ENCODE measurements around the gene NEDD4L.

The NEDD4L gene

GRCh38 chr18:58012356-58012755, 31.7 kb upstream of the NEDD4L start:
- TF ChIP-seq ZNF175 (tag by site-specific recombination; IDR thresholded peaks at IDR 0.05) (no peak), ZNF248 (tag by site-specific recombination; IDR thresholded peaks at IDR 0.05) (no peak), ZNF426 (tag by site-specific recombination; IDR thresholded peaks at IDR 0.05) (no peak), PRDM1 (tag by site-specific recombination; IDR thresholded peaks at IDR 0.05) (no peak), ZNF561 (tag by site-specific recombination; IDR thresholded peaks at IDR 0.05; ENCODE audit: borderline replicate concordance) (no peak), ZNF654 (tag by site-specific recombination; IDR thresholded peaks at IDR 0.05; ENCODE audit: low read depth) (no peak), GLI4 (tag by site-specific recombination; IDR thresholded peaks at IDR 0.05) (no peak), ZNF16 (tag by site-specific recombination; IDR thresholded peaks at IDR 0.05; ENCODE audit: low read depth) (no peak), ZNF677 (tag by site-specific recombination; IDR thresholded peaks at IDR 0.05) (no peak), HOXC10 (CRISPR knock-in tag; IDR thresholded peaks at IDR 0.05) (no peak), ZNF433 (tag by site-specific recombination; IDR thresholded peaks at IDR 0.05; ENCODE audit: low read depth) (no peak), YY1 (tag by site-specific recombination; IDR thresholded peaks at IDR 0.05) (no peak), ZNF521 (tag by site-specific recombination; IDR thresholded peaks at IDR 0.05) (no peak), ZNF660 (tag by site-specific recombination; IDR thresholded peaks at IDR 0.05) (no peak), ZNF776 (tag by site-specific recombination; IDR thresholded peaks at IDR 0.05; ENCODE audit: borderline replicate concordance) (no peak), ZSCAN23 (tag by site-specific recombination; IDR thresholded peaks at IDR 0.05) (no peak), SETDB1 (IDR thresholded peaks at IDR 0.05; ENCODE audit: insufficient read length, low read length) (no peak), SP3 (tag by site-specific recombination; IDR thresholded peaks at IDR 0.05) (no peak), ZIC2 (tag by site-specific recombination; IDR thresholded peaks at IDR 0.05) (no peak), ZNF214 (tag by site-specific recombination; IDR thresholded peaks at IDR 0.05; ENCODE audit: borderline replicate concordance) (no peak)
- Histone ChIP-seq H3K36me3 (ENCODE audit: control insufficient read depth in 2 of 2, insufficient read depth in 1 of 2, low read length in 2 of 2) (no peaks in the 10 kb centered on the region), H3K9me3 (ENCODE audit: control insufficient read depth, insufficient read depth, low read depth, low read length) (peaks cover 3% of the 10 kb centered on the region; the same call in 1 of the 2 replicates), H3K4me1 (ENCODE audit: control insufficient read depth, insufficient read depth, low read length) (no peaks in the 10 kb centered on the region), H3K27ac (ENCODE audit: extremely low read depth, low read depth, low read length) (no peak overlapping the region), H3K4me3 (ENCODE audit: low read depth, low read length) (no peak overlapping the region)
- CTCF ChIA-PET = interaction anchor here (1.5 to 1.6 kb wide), 2 partner anchors 31 to 53 kb away, joined by 6 to 9 read pairs; no protein-coding TSS in a partner anchor
- POLR2A ChIA-PET = no interaction called here

GRCh38 chr18:58013241-58014211, 30.5 kb upstream of the NEDD4L start:
- H3K9me3 ChIP-seq (ENCODE audit: control insufficient read depth, insufficient read depth, low read depth, low read length) = peaks cover 3% of the 10 kb centered on the region; the same call in 1 of the 2 replicates
- no peaks in the 10 kb centered on the region for H3K4me1 ChIP-seq (ENCODE audit: control insufficient read depth, insufficient read depth, low read length)
- H3K27ac ChIP-seq (ENCODE audit: extremely low read depth, low read depth, low read length) = no peak overlapping the region
- no peak overlapping the region for H3K4me3 ChIP-seq (ENCODE audit: low read depth, low read length)
- H3K36me3 ChIP-seq (ENCODE audit: control insufficient read depth in 2 of 2, insufficient read depth in 1 of 2, low read length in 2 of 2) = no peaks in the 10 kb centered on the region
- ChIA-PET CTCF (interaction anchor here (0.6 to 1.6 kb wide), 2 partner anchors 30 to 49 kb away, joined by 3 to 6 read pairs; no protein-coding TSS in a partner anchor), POLR2A (no interaction called here)
- TF ChIP-seq ZNF148 (tag by site-specific recombination; IDR thresholded peaks at IDR 0.05; ENCODE audit: borderline replicate concordance) = no peak
- TF ChIP-seq ZNF184 (tag by site-specific recombination; IDR thresholded peaks at IDR 0.05) = no peak
- TF ChIP-seq BCL6B (tag by site-specific recombination; IDR thresholded peaks at IDR 0.05) = no peak
- no peak for TF ChIP-seq ZNF223 (tag by site-specific recombination; IDR thresholded peaks at IDR 0.05)
- no peak for TF ChIP-seq HOXC10 (CRISPR knock-in tag; IDR thresholded peaks at IDR 0.05)
- TF ChIP-seq ZNF701 (tag by site-specific recombination; IDR thresholded peaks at IDR 0.05) = no peak
- TF ChIP-seq OSR2 (tag by site-specific recombination; IDR thresholded peaks at IDR 0.05) = no peak
- no peak for TF ChIP-seq ZNF544 (tag by site-specific recombination; IDR thresholded peaks at IDR 0.05)
- TF ChIP-seq KLF8 (tag by site-specific recombination; IDR thresholded peaks at IDR 0.05) = no peak
- TF ChIP-seq ZFHX2 (tag by site-specific recombination; conservative IDR thresholded peaks at IDR 0.05) = no peak
- TF ChIP-seq ZBTB44 (tag by site-specific recombination; IDR thresholded peaks at IDR 0.05) = no peak
- TF ChIP-seq SCRT2 (tag by site-specific recombination; IDR thresholded peaks at IDR 0.05) = no peak
- no peak for TF ChIP-seq ZNF239 (tag by site-specific recombination; IDR thresholded peaks at IDR 0.05)
- TF ChIP-seq ZNF521 (tag by site-specific recombination; IDR thresholded peaks at IDR 0.05) = no peak
